Epithelial cell of proximal tubule (primary cell): Measurements from ENCODE around the gene DDX59. TPM values are rescaled to one million over a fixed set of nuclear protein-coding genes. Genes with fewer than 3 reads are reported as not detected.

ENCODE experiments used
- DNase-seq: peaks from one replicate; pipeline ENCODE4 v3.0.0-alpha.2; 2011; ENCODE audit warnings: low read depth
- H3K4me3 ChIP-seq: 2 replicates; pipeline ENCODE4 v1.5.1; 2011; ENCODE audit warnings: low read depth, mild to moderate bottlenecking, low read length
- total RNA-seq: library from RNA; depleted of rRNA; stranded (reverse); fragments of >200 nt; gene quantifications from 2 replicates; pipeline ENCODE4 v1.2.3, GENCODE V29; 2015
- TF ChIP-seq, protein P1 (sequence below): conservative IDR thresholded peaks from 2 replicates; pipeline ENCODE4 v1.5.1; 2012; ENCODE audit warnings: low read depth, mild to moderate bottlenecking, low read length

The DDX59 gene
- total RNA-seq = 9.2 and 15.7 TPM in 2 replicates

- peak within 1 kb of the TSS; percentile 70 for H3K4me3 ChIP-seq
- DNase-seq = peak; percentile 68
- TF ChIP-seq, protein P1, sequence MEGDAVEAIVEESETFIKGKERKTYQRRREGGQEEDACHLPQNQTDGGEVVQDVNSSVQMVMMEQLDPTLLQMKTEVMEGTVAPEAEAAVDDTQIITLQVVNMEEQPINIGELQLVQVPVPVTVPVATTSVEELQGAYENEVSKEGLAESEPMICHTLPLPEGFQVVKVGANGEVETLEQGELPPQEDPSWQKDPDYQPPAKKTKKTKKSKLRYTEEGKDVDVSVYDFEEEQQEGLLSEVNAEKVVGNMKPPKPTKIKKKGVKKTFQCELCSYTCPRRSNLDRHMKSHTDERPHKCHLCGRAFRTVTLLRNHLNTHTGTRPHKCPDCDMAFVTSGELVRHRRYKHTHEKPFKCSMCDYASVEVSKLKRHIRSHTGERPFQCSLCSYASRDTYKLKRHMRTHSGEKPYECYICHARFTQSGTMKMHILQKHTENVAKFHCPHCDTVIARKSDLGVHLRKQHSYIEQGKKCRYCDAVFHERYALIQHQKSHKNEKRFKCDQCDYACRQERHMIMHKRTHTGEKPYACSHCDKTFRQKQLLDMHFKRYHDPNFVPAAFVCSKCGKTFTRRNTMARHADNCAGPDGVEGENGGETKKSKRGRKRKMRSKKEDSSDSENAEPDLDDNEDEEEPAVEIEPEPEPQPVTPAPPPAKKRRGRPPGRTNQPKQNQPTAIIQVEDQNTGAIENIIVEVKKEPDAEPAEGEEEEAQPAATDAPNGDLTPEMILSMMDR = no peak
These were observed at the start of gene DDX59 for GRCh38 chr1:200669314-200670241. DDX59 (minus strand) TSS chr1:200669907; CDS start chr1:200666740, 3,167 bp downstream.

- TF ChIP-seq, protein P1 = no peak
- DNase-seq = no peak
- no peak overlapping the region for H3K4me3 ChIP-seq
These were observed 44.9 kb upstream of the DDX59 start for GRCh38 chr1:200714504-200715187.

- DNase-seq = no peak
- no peak overlapping the region for H3K4me3 ChIP-seq
- TF ChIP-seq, protein P1 = no peak
These were observed 40.5 kb upstream of the DDX59 start for GRCh38 chr1:200710166-200710565.

- H3K4me3 ChIP-seq = no peak overlapping the region
- DNase-seq = peak; percentile 12
- TF ChIP-seq, protein P1 = no peak
These were observed 39.1 kb upstream of the DDX59 start for GRCh38 chr1:200708769-200709168.

DNA sequence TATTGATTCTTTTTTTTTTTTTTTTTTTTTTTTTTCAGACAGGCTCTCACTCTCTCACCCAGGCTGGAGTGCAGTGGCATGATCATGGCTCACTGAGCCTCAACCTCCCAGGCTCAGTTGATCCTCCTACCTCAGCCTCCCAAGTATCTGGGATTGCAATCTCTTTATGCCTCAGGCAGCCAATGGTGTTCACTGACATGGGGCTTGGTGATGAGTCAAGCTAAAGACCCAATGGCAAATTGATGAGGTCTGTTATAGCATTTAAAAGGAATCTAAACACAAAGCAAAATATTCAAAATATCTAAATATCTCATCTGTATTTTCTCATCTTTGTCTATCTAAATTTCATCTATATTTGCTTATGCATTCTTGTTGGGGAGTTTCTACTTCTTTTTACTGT is 38.5 kb upstream of the DDX59 start:
- no peak overlapping the region for H3K4me3 ChIP-seq
- TF ChIP-seq, protein P1 = no peak
- DNase-seq = no peak

- DNase-seq = no peak
- TF ChIP-seq, protein P1 = no peak
- no peak overlapping the region for H3K4me3 ChIP-seq
These were observed 37.4 kb upstream of the DDX59 start for GRCh38 chr1:200707116-200707515.
